ENCODE data around the gene RENBP.

- TF ChIP-seq, protein P1, sequence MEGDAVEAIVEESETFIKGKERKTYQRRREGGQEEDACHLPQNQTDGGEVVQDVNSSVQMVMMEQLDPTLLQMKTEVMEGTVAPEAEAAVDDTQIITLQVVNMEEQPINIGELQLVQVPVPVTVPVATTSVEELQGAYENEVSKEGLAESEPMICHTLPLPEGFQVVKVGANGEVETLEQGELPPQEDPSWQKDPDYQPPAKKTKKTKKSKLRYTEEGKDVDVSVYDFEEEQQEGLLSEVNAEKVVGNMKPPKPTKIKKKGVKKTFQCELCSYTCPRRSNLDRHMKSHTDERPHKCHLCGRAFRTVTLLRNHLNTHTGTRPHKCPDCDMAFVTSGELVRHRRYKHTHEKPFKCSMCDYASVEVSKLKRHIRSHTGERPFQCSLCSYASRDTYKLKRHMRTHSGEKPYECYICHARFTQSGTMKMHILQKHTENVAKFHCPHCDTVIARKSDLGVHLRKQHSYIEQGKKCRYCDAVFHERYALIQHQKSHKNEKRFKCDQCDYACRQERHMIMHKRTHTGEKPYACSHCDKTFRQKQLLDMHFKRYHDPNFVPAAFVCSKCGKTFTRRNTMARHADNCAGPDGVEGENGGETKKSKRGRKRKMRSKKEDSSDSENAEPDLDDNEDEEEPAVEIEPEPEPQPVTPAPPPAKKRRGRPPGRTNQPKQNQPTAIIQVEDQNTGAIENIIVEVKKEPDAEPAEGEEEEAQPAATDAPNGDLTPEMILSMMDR (IDR thresholded peaks at IDR 0.05): no peak
- TF ChIP-seq POLR2A (IDR thresholded peaks at IDR 0.05): no peak
Observed at GRCh38 chrX:153954558-153955227, 10.2 kb upstream of the RENBP start.
